ENCODE results near the gene NELL1.

NELL1 gene

GRCh38 chr11:21369947-21370346, 700.6 kb downstream of the NELL1 start:
- Histone ChIP-seq H2BK15ac (ENCODE audit: low read depth, poor library complexity, severe bottlenecking) (no peak overlapping the region), H2AFZ (ENCODE audit: low read depth, low read length) (no peak overlapping the region), H2BK5ac (ENCODE audit: low read depth, low read length, poor library complexity, severe bottlenecking) (no peak overlapping the region), H3K27me3 (ENCODE audit: control insufficient read depth in 1 of 2, insufficient read depth in 1 of 2, low read length in 2 of 2) (no peaks in the 10 kb centered on the region), H2AK5ac (ENCODE audit: low read length, severe bottlenecking) (no peak overlapping the region), H4K8ac (ENCODE audit: low read length) (no peak overlapping the region), H3K4me2 (ENCODE audit: low read length, poor library complexity, severe bottlenecking) (no peak overlapping the region), H3K4me3 (ENCODE audit: insufficient read depth in 1 of 2, low read depth in 1 of 2, low read length in 2 of 2) (no peak overlapping the region), H3K4ac (ENCODE audit: low read depth in 1 of 2, low read length in 2 of 2) (no peak overlapping the region), H3K27ac (ENCODE audit: low read length, poor library complexity, severe bottlenecking) (no peak overlapping the region), H3K36me3 (ENCODE audit: control insufficient read depth in 1 of 2, insufficient read depth in 2 of 2, low read depth in 1 of 2, low read length in 2 of 2) (no peaks in the 10 kb centered on the region), H2BK120ac (ENCODE audit: low read depth, low read length) (no peak overlapping the region), H4K91ac (ENCODE audit: low read length) (no peak overlapping the region), H3K9me3 (ENCODE audit: control insufficient read depth, low read length) (no peaks in the 10 kb centered on the region), H3K14ac (ENCODE audit: low read length in 2 of 2) (no peak overlapping the region), H3K79me1 (replicated peaks; ENCODE audit: low read length, poor library complexity, severe bottlenecking) (no peaks in the 10 kb centered on the region), H3K23ac (ENCODE audit: low read length in 2 of 2) (no peak overlapping the region), H2BK12ac (ENCODE audit: low read length in 2 of 2) (no peak overlapping the region), H3K18ac (ENCODE audit: low read depth in 1 of 2, low read length in 2 of 2) (no peak overlapping the region), H3K9ac (ENCODE audit: low read length) (no peak overlapping the region), H3K4me1 (ENCODE audit: control insufficient read depth, insufficient read depth, low read depth, low read length) (no peaks in the 10 kb centered on the region)
- WGBS = 83% methylated on average over 1 of the region's 1 CpG
- no peak for DNase-seq

DNA sequence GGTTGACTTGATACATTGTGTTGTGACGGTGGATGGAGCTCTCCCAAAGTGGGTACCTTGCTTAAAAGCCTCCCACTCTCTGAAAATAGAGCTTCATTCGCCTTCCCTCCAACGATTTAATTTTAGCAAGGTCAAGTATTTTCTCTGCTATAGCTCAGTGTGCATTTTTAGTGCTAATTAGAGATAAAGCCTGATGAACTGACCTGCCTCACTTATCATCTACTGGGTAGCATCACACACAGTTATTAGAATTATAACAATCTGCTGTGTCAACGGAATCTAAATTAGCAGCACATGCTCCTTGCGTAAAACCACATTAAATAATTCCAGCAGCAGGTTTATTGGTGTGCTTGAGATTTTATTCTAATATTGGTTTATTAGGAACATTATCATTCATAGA, 701.7 kb downstream of the NELL1 start:
- no peaks in the 10 kb centered on the region for H3K79me1 ChIP-seq (replicated peaks; ENCODE audit: low read length, poor library complexity, severe bottlenecking)
- H2BK5ac ChIP-seq (ENCODE audit: low read depth, low read length, poor library complexity, severe bottlenecking) = no peak overlapping the region
- H3K14ac ChIP-seq (ENCODE audit: low read length in 2 of 2) = no peak overlapping the region
- no peak overlapping the region for H3K23ac ChIP-seq (ENCODE audit: low read length in 2 of 2)
- H3K36me3 ChIP-seq (ENCODE audit: control insufficient read depth in 1 of 2, insufficient read depth in 2 of 2, low read depth in 1 of 2, low read length in 2 of 2) = no peaks in the 10 kb centered on the region
- H2BK12ac ChIP-seq (ENCODE audit: low read length in 2 of 2) = no peak overlapping the region
- no peak overlapping the region for H2AFZ ChIP-seq (ENCODE audit: low read depth, low read length)
- H4K8ac ChIP-seq (ENCODE audit: low read length) = no peak overlapping the region
- H2BK15ac ChIP-seq (ENCODE audit: low read depth, poor library complexity, severe bottlenecking) = no peak overlapping the region
- no peak overlapping the region for H3K4me3 ChIP-seq (ENCODE audit: insufficient read depth in 1 of 2, low read depth in 1 of 2, low read length in 2 of 2)
- no peak overlapping the region for H3K4me2 ChIP-seq (ENCODE audit: low read length, poor library complexity, severe bottlenecking)
- no peak overlapping the region for H3K4ac ChIP-seq (ENCODE audit: low read depth in 1 of 2, low read length in 2 of 2)
- no peak overlapping the region for H3K27ac ChIP-seq (ENCODE audit: low read length, poor library complexity, severe bottlenecking)
- H3K18ac ChIP-seq (ENCODE audit: low read depth in 1 of 2, low read length in 2 of 2) = no peak overlapping the region
- no peak overlapping the region for H3K9ac ChIP-seq (ENCODE audit: low read length)
- WGBS = 63% methylated on average over 2 of the region's 5 CpGs
- H3K27me3 ChIP-seq (ENCODE audit: control insufficient read depth in 1 of 2, insufficient read depth in 1 of 2, low read length in 2 of 2) = no peaks in the 10 kb centered on the region
- DNase-seq = no peak
- H4K91ac ChIP-seq (ENCODE audit: low read length) = no peak overlapping the region
- H2BK120ac ChIP-seq (ENCODE audit: low read depth, low read length) = no peak overlapping the region
- no peaks in the 10 kb centered on the region for H3K9me3 ChIP-seq (ENCODE audit: control insufficient read depth, low read length)
- H3K4me1 ChIP-seq (ENCODE audit: control insufficient read depth, insufficient read depth, low read depth, low read length) = no peaks in the 10 kb centered on the region
- H2AK5ac ChIP-seq (ENCODE audit: low read length, severe bottlenecking) = no peak overlapping the region

- Histone ChIP-seq H3K9me3 (ENCODE audit: control insufficient read depth, low read length) (no peaks in the 10 kb centered on the region), H2AFZ (ENCODE audit: low read depth, low read length) (no peak overlapping the region), H3K27ac (ENCODE audit: low read length, poor library complexity, severe bottlenecking) (no peak overlapping the region), H3K4ac (ENCODE audit: low read depth in 1 of 2, low read length in 2 of 2) (no peak overlapping the region), H3K27me3 (ENCODE audit: control insufficient read depth in 1 of 2, insufficient read depth in 1 of 2, low read length in 2 of 2) (no peaks in the 10 kb centered on the region), H3K79me1 (replicated peaks; ENCODE audit: low read length, poor library complexity, severe bottlenecking) (no peaks in the 10 kb centered on the region), H2BK5ac (ENCODE audit: low read depth, low read length, poor library complexity, severe bottlenecking) (no peak overlapping the region), H3K14ac (ENCODE audit: low read length in 2 of 2) (no peak overlapping the region), H2BK12ac (ENCODE audit: low read length in 2 of 2) (no peak overlapping the region), H3K4me3 (ENCODE audit: insufficient read depth in 1 of 2, low read depth in 1 of 2, low read length in 2 of 2) (no peak overlapping the region), H3K4me2 (ENCODE audit: low read length, poor library complexity, severe bottlenecking) (no peak overlapping the region), H2BK15ac (ENCODE audit: low read depth, poor library complexity, severe bottlenecking) (no peak overlapping the region), H4K8ac (ENCODE audit: low read length) (no peak overlapping the region), H3K18ac (ENCODE audit: low read depth in 1 of 2, low read length in 2 of 2) (no peak overlapping the region), H2BK120ac (ENCODE audit: low read depth, low read length) (no peak overlapping the region), H3K36me3 (ENCODE audit: control insufficient read depth in 1 of 2, insufficient read depth in 2 of 2, low read depth in 1 of 2, low read length in 2 of 2) (no peaks in the 10 kb centered on the region), H3K9ac (ENCODE audit: low read length) (no peak overlapping the region), H2AK5ac (ENCODE audit: low read length, severe bottlenecking) (no peak overlapping the region), H3K4me1 (ENCODE audit: control insufficient read depth, insufficient read depth, low read depth, low read length) (no peaks in the 10 kb centered on the region), H4K91ac (ENCODE audit: low read length) (no peak overlapping the region), H3K23ac (ENCODE audit: low read length in 2 of 2) (no peak overlapping the region)
- WGBS = no CpG with 5 or more reads among the region's 1 CpG
- no peak for DNase-seq
Measured at GRCh38 chr11:21372672-21373071, 703.3 kb downstream of the NELL1 start.

DNA sequence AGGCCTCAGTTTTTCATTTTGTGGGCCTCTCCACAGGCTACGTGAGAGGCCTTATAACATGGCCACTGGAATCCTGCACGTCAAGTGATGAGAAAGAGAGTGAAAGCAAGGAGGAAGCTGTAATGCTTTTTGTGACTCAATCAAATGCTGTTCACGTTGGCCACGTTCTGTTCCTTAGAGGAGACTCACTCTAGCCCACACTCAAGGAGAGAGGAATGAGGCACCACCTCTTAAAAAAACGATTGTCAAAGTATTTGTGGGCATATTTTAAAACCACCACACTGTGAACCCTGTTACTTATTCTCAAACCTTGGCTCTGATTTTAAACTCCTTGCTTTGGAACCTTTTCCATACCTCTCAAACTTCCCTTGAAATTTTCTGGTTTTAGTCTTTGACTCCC, 705.0 kb downstream of the NELL1 start:
- Histone ChIP-seq H2BK12ac (ENCODE audit: low read length in 2 of 2) (no peak overlapping the region), H3K4me1 (ENCODE audit: control insufficient read depth, insufficient read depth, low read depth, low read length) (no peaks in the 10 kb centered on the region)
- WGBS = 55% methylated on average over 5 of the region's 5 CpGs

More for the DNA sequence above, 705.0 kb downstream of the NELL1 start:
- Histone ChIP-seq H3K36me3 (ENCODE audit: control insufficient read depth in 1 of 2, insufficient read depth in 2 of 2, low read depth in 1 of 2, low read length in 2 of 2) (no peaks in the 10 kb centered on the region), H3K4me2 (ENCODE audit: low read length, poor library complexity, severe bottlenecking) (no peak overlapping the region), H4K8ac (ENCODE audit: low read length) (no peak overlapping the region), H2AFZ (ENCODE audit: low read depth, low read length) (no peak overlapping the region), H3K9ac (ENCODE audit: low read length) (no peak overlapping the region), H3K23ac (ENCODE audit: low read length in 2 of 2) (no peak overlapping the region), H3K27me3 (ENCODE audit: control insufficient read depth in 1 of 2, insufficient read depth in 1 of 2, low read length in 2 of 2) (no peaks in the 10 kb centered on the region), H2BK120ac (ENCODE audit: low read depth, low read length) (no peak overlapping the region), H3K79me1 (replicated peaks; ENCODE audit: low read length, poor library complexity, severe bottlenecking) (no peaks in the 10 kb centered on the region), H3K18ac (ENCODE audit: low read depth in 1 of 2, low read length in 2 of 2) (no peak overlapping the region), H3K4me3 (ENCODE audit: insufficient read depth in 1 of 2, low read depth in 1 of 2, low read length in 2 of 2) (no peak overlapping the region), H3K27ac (ENCODE audit: low read length, poor library complexity, severe bottlenecking) (no peak overlapping the region), H3K14ac (ENCODE audit: low read length in 2 of 2) (no peak overlapping the region), H3K9me3 (ENCODE audit: control insufficient read depth, low read length) (no peaks in the 10 kb centered on the region), H2BK5ac (ENCODE audit: low read depth, low read length, poor library complexity, severe bottlenecking) (no peak overlapping the region), H2AK5ac (ENCODE audit: low read length, severe bottlenecking) (no peak overlapping the region), H4K91ac (ENCODE audit: low read length) (no peak overlapping the region), H3K4ac (ENCODE audit: low read depth in 1 of 2, low read length in 2 of 2) (no peak overlapping the region), H2BK15ac (ENCODE audit: low read depth, poor library complexity, severe bottlenecking) (no peak overlapping the region)
- DNase-seq = no peak

All from mesenchymal stem cell (in vitro differentiated cells and primary cell).